Measurements from ENCODE around the gene SIGLECL1.

- TF ChIP-seq CTCF (conservative IDR thresholded peaks at IDR 0.05 in 1 of 2, IDR thresholded peaks at IDR 0.05 in 1 of 2; ENCODE audit: extremely low read depth in 1 of 2, insufficient read depth in 1 of 2, low read depth in 1 of 2, low read length in 2 of 2) (no peak), EZH2 (IDR thresholded peaks at IDR 0.05; ENCODE audit: borderline replicate concordance, low read length) (no peak)
These were observed 2.4 kb downstream of the SIGLECL1 start for GRCh38 chr19:51253088-51253806.

Data from mammary epithelial cell (primary cell).